K562 (cell line): ENCODE data around the gene MKNK1. TPM values are rescaled to one million over a fixed set of nuclear protein-coding genes. Genes with fewer than 3 reads are reported as not detected.

Experiments
- ATF1 ChIP-seq, 2 experiments: fragments of 450-650 bp in 1 of 2; IDR thresholded peaks; 2 replicates each; pipeline ENCODE4 v1.6.1; 2016; ENCODE audit warnings: missing compliant biosample characterization in 1 of 2, missing genetic modification characterization in 1 of 2
- EP400 ChIP-seq: fragments of 450-650 bp; IDR thresholded peaks from 2 replicates; pipeline ENCODE4 v1.6.1; 2017; ENCODE audit warnings: antibody characterized with exemption, mild to moderate bottlenecking, moderate library complexity
- ESRRA ChIP-seq: fragments of 450-650 bp; IDR thresholded peaks from 2 replicates; pipeline ENCODE4 v1.6.1; 2014; ENCODE audit warnings: low read depth, mild to moderate bottlenecking, moderate library complexity, borderline replicate concordance
- HMG20A ChIP-seq: fragments of 450-650 bp; formaldehyde crosslinking; conservative IDR thresholded peaks from 2 replicates; pipeline ENCODE4 v1.4.0; 2020; ENCODE audit warnings: mild to moderate bottlenecking, mixed read lengths
- IRF2 ChIP-seq: sonication (generic); formaldehyde crosslinking; IDR thresholded peaks from 2 replicates; pipeline ENCODE4 v1.8.1; 2022; ENCODE audit warnings: mild to moderate bottlenecking, missing genetic modification reagents
- KLF1 ChIP-seq: fragments of 450-650 bp; IDR thresholded peaks from 2 replicates; pipeline ENCODE4 v1.6.1; 2016; ENCODE audit warnings: missing genetic modification characterization, missing compliant biosample characterization
- MED1 ChIP-seq: sonication (generic); formaldehyde crosslinking; IDR thresholded peaks from 2 replicates; pipeline ENCODE4 v1.8.1; 2023; ENCODE audit warnings: missing genetic modification reagents, borderline replicate concordance
- NFYB ChIP-seq: IDR thresholded peaks from 2 replicates; pipeline ENCODE4 v1.6.1; 2011; ENCODE audit warnings: mild to moderate bottlenecking, moderate library complexity; ENCODE audit not compliant: insufficient read length; ENCODE audit errors: extremely low read depth
- SMAD4 ChIP-seq: fragments of 250-450 bp; sonication (Bioruptor Pico); conservative IDR thresholded peaks from 2 replicates; pipeline ENCODE4 v1.8.0; 2021; ENCODE audit warnings: inconsistent platforms, mild to moderate bottlenecking, moderate library complexity
- TSC22D4 ChIP-seq: fragments of 450-650 bp; IDR thresholded peaks from 2 replicates; pipeline ENCODE4 v1.6.1; 2016; ENCODE audit warnings: missing genetic modification characterization, missing biosample characterization, control low read depth
- UBTF ChIP-seq, 2 experiments: IDR thresholded peaks; 2 replicates each; pipeline ENCODE4 v1.6.1; 2012; ENCODE audit warnings: improper control_type of control experiment in 2 of 2, low read depth in 2 of 2, low read length in 2 of 2, borderline replicate concordance in 1 of 2
- ZBTB7A ChIP-seq: IDR thresholded peaks from 2 replicates; pipeline ENCODE4 v1.6.1; 2011; ENCODE audit warnings: low read depth, mild to moderate bottlenecking, low read length, moderate library complexity, borderline replicate concordance; ENCODE audit not compliant: control insufficient read depth
- ZNF668 ChIP-seq: fragments of 250-450 bp; sonication (Bioruptor Pico); IDR thresholded peaks from 2 replicates; pipeline ENCODE4 v1.8.0; 2022; ENCODE audit warnings: mild to moderate bottlenecking, inconsistent platforms
- polyA plus RNA-seq, 8 experiments: library from polyadenylated mRNA; depleted of rRNA in 4 of 8; stranded (reverse) in 5 of 8; unstranded in 3 of 8; fragments of >200 nt; fragmentation: Nextera tagmentation in 2 of 8; fragmentation: Illumina TruSeq in 1 of 8; extraction: Ambion mirVana in 2 of 8; extraction: Trizol in 1 of 8; gene quantifications; 2 replicates each; pipeline versions ENCODE4 v1.2.1 to v1.2.3, GENCODE V29; 2011 to 2014; ENCODE audit warnings: inconsistent platforms in 1 of 8, missing spikeins in 1 of 8
- total RNA-seq, 7 experiments: library from RNA; depleted of rRNA in 6 of 7; stranded (reverse); fragments of >200 nt in 6 of 7; fragmentation: Illumina TruSeq in 2 of 7; extraction: Trizol in 2 of 7; gene quantifications; 2 replicates each; pipeline versions ENCODE4 v1.2.1 to v1.2.3, GENCODE V29; 2011 to 2021; ENCODE audit warnings: low replicate concordance in 1 of 7
- TF ChIP-seq, protein P1 (sequence below): sonication (generic); formaldehyde crosslinking; IDR thresholded peaks from 2 replicates; pipeline ENCODE4 v1.8.1; 2023; ENCODE audit warnings: mild to moderate bottlenecking, missing genetic modification reagents
- TF ChIP-seq, protein P2 (sequence below): sonication (generic); formaldehyde crosslinking; IDR thresholded peaks from 2 replicates; pipeline ENCODE4 v1.8.1; 2023; ENCODE audit warnings: mild to moderate bottlenecking, missing genetic modification reagents
- TF ChIP-seq, protein P3 (sequence below), 2 experiments: IDR thresholded peaks; 2 replicates each; pipeline ENCODE4 v1.6.1; 2011; ENCODE audit warnings: borderline replicate concordance in 1 of 2, control low read depth in 1 of 2, low read depth in 1 of 2, low read length in 1 of 2, mild to moderate bottlenecking in 1 of 2, mixed read lengths in 1 of 2, moderate library complexity in 1 of 2; ENCODE audit not compliant: insufficient read depth in 1 of 2, insufficient read length in 1 of 2, poor library complexity in 1 of 2, severe bottlenecking in 1 of 2; ENCODE audit errors: extremely low read depth in 1 of 2

Gene MKNK1
- total and polyA plus RNA-seq, 9 of the 15 experiments (the other 6 are each of a cell fraction or from before 2014, with no cell fraction given) = 27.7 to 51.3 (median 43.7) TPM

DNA sequence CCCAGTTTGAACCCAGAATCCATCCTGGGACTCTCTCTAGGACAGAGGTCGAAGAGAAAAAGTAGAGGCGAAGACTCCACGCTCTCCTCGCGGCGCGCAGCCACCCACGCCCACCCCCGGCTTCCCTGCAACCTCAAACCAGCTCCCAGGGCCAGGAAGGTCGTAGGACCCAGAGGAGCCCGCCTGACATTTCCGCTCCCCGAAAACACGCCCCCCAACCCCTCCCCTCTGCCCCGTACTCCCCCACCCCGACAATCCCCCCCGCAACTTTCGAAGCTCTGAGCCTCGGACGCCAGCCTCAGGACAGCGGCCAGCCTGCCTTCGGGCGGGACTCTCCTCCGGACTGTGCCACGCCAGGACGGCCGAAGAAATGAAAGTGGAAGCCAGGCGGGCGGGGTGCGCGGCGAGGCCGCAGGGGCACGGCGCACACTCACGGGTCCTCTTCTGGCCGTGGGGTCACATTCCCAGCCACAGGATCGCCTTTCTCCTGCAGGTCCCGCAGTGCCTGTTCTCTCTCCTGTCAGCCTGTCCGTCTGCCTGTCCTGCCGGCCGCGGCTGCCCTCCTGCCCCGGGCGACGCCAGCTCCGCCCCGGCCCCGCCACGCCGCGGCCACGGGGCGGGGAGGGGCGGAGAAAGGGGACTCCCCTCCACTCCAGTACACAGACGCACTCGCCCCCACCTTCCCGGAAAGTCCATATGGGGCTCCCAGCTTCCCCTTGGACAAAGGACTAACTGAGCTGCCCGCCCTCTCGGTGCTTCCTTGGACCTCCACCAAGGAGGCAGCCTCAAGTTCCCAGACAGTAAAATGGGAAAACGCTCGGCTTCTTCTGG is 12.4 kb upstream of the MKNK1 start, which contains the start of gene MOB3C (continued):
- TF ChIP-seq NFYB (no peak), ZBTB7A (peak; percentile 43; the same call in 1 of the 2 replicates), SMAD4 (CRISPR knock-in tag) (peak; percentile 79), IRF2 (CRISPR knock-in tag) (peak; percentile 97), TSC22D4 (tag) (no peak), EP400 (peak; percentile 12; the same call in 1 of the 2 replicates), MED1 (CRISPR knock-in tag) (peak; percentile 59; the same call in 1 of the 2 replicates), ESRRA (peak; percentile 54; the same call in 1 of the 2 replicates), UBTF (IDR thresholded peaks at IDR 0.05; ENCODE audit: borderline replicate concordance in 1 of 2, low read depth in 2 of 2, low read length in 2 of 2) (0 out of 4 replicates have a peak, but pooled peaks have one; percentile 45 to 57), ATF1 (CRISPR knock-in tag; IDR thresholded peaks at IDR 0.05) (no peak), ATF1 (tag; IDR thresholded peaks at IDR 0.05) (peak; percentile 67), KLF1 (tag) (peak; percentile 48; the same call in 1 of the 2 replicates), HMG20A (CRISPR knock-in tag) (no peak), ZNF668 (no peak)
- TF ChIP-seq, protein P1, sequence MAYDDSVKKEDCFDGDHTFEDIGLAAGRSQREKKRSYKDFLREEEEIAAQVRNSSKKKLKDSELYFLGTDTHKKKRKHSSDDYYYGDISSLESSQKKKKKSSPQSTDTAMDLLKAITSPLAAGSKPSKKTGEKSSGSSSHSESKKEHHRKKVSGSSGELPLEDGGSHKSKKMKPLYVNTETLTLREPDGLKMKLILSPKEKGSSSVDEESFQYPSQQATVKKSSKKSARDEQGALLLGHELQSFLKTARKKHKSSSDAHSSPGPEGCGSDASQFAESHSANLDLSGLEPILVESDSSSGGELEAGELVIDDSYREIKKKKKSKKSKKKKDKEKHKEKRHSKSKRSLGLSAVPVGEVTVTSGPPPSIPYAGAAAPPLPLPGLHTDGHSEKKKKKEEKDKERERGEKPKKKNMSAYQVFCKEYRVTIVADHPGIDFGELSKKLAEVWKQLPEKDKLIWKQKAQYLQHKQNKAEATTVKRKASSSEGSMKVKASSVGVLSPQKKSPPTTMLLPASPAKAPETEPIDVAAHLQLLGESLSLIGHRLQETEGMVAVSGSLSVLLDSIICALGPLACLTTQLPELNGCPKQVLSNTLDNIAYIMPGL = 0 out of 2 replicates have a peak, but pooled peaks have one; percentile 19
- TF ChIP-seq, protein P2, sequence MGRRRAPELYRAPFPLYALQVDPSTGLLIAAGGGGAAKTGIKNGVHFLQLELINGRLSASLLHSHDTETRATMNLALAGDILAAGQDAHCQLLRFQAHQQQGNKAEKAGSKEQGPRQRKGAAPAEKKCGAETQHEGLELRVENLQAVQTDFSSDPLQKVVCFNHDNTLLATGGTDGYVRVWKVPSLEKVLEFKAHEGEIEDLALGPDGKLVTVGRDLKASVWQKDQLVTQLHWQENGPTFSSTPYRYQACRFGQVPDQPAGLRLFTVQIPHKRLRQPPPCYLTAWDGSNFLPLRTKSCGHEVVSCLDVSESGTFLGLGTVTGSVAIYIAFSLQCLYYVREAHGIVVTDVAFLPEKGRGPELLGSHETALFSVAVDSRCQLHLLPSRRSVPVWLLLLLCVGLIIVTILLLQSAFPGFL (CRISPR knock-in tag) = 0 out of 2 replicates have a peak, but pooled peaks have one; percentile 68
- TF ChIP-seq, protein P3, sequence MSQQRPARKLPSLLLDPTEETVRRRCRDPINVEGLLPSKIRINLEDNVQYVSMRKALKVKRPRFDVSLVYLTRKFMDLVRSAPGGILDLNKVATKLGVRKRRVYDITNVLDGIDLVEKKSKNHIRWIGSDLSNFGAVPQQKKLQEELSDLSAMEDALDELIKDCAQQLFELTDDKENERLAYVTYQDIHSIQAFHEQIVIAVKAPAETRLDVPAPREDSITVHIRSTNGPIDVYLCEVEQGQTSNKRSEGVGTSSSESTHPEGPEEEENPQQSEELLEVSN (IDR thresholded peaks at IDR 0.05; ENCODE audit: borderline replicate concordance in 1 of 2, extremely low read depth in 1 of 2, insufficient read depth in 1 of 2, insufficient read length in 1 of 2, low read depth in 1 of 2, low read length in 1 of 2, poor library complexity in 1 of 2, severe bottlenecking in 1 of 2) = peak; percentile 85 to 87
